Measurements from ENCODE around the gene U2AF1L4.

DNA sequence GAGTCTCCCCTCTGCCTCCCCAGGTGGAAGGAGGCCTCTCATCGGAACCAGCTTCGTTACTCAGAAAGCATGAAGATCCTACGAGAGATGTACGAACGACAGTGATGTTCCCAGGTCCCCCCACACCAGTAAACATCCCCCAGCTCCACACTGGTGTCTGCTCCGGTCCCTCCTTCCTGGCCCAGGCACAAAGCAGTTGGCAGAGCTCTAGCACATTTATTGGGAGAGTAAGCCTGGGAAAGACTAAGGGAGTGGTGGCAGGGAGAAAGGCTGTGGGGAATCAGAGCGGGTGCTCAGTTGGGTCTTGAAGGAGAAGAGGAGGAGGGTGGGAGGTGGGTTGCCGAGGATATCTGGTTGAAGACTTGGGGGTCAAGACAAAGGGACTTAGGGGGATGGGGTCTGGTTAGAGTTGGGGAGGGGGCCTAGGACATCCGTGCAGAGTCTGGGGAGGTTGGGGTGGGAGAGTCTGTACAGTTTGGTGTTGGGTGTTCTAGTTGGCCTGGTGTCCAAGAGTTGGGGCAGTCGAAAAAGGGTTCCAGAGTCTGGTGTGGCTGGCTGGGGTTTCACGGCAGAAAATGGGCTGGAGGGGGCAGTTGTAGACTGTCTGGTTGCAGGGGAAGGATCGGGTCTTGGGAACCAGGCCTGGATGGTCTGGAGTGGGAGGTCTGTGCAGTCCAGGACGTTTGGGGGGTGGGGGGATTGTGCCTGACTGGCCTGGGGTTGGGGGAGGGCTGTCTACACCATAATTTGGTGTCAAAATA is 9.3 kb upstream of the U2AF1L4 start:
- TF ChIP-seq, protein P1, sequence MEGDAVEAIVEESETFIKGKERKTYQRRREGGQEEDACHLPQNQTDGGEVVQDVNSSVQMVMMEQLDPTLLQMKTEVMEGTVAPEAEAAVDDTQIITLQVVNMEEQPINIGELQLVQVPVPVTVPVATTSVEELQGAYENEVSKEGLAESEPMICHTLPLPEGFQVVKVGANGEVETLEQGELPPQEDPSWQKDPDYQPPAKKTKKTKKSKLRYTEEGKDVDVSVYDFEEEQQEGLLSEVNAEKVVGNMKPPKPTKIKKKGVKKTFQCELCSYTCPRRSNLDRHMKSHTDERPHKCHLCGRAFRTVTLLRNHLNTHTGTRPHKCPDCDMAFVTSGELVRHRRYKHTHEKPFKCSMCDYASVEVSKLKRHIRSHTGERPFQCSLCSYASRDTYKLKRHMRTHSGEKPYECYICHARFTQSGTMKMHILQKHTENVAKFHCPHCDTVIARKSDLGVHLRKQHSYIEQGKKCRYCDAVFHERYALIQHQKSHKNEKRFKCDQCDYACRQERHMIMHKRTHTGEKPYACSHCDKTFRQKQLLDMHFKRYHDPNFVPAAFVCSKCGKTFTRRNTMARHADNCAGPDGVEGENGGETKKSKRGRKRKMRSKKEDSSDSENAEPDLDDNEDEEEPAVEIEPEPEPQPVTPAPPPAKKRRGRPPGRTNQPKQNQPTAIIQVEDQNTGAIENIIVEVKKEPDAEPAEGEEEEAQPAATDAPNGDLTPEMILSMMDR (IDR thresholded peaks at IDR 0.05): no peak
- TF ChIP-seq POLR2AphosphoS5 (IDR thresholded peaks at IDR 0.05): no peak
